H9 (cell line): ENCODE results near the gene C20orf144. TPM values are rescaled to one million over a fixed set of nuclear protein-coding genes. Genes with fewer than 3 reads are reported as not detected.

Source experiments
- DNase-seq: peaks from one replicate; pipeline ENCODE4 v3.0.0-alpha.2; 2017
- H2AFZ ChIP-seq: one replicate; pipeline ENCODE4 v1.6.1; 2013; ENCODE audit warnings: mild to moderate bottlenecking, low read length, control low read depth, moderate library complexity
- H2AK5ac ChIP-seq: 2 replicates; pipeline ENCODE4 v1.6.1; 2013; ENCODE audit warnings: low read length, control low read depth, mixed read lengths; ENCODE audit not compliant: insufficient read length
- H2BK120ac ChIP-seq: one replicate; pipeline ENCODE4 v1.6.1; 2013; ENCODE audit warnings: low read depth, mild to moderate bottlenecking, low read length, control low read depth, inconsistent platforms; ENCODE audit not compliant: poor library complexity, severe bottlenecking
- H2BK12ac ChIP-seq: 2 replicates; pipeline ENCODE4 v1.6.1; 2013; ENCODE audit warnings: low read length, control low read depth, mixed read lengths, low read depth; ENCODE audit not compliant: insufficient read length
- H2BK15ac ChIP-seq: 2 replicates; pipeline ENCODE4 v1.6.1; 2013; ENCODE audit warnings: low read depth, low read length, control low read depth
- H2BK20ac ChIP-seq: one replicate; pipeline ENCODE4 v1.6.1; 2013; ENCODE audit warnings: low read depth, mild to moderate bottlenecking, low read length, control low read depth, inconsistent platforms; ENCODE audit not compliant: poor library complexity, severe bottlenecking
- H2BK5ac ChIP-seq: 2 replicates; pipeline ENCODE4 v1.6.1; 2013; ENCODE audit warnings: low read length, control low read depth, mixed read lengths; ENCODE audit not compliant: insufficient read length
- H3K14ac ChIP-seq: 2 replicates; pipeline ENCODE4 v1.6.1; 2013; ENCODE audit warnings: low read length, control low read depth; ENCODE audit not compliant: insufficient read depth
- H3K18ac ChIP-seq: 2 replicates; pipeline ENCODE4 v1.6.1; 2013; ENCODE audit warnings: low read depth, mild to moderate bottlenecking, mixed read lengths, low read length, control low read depth; ENCODE audit not compliant: insufficient read length
- H3K23ac ChIP-seq: 2 replicates; pipeline ENCODE4 v1.6.1; 2013; ENCODE audit warnings: low read length, control low read depth, mixed read lengths, low read depth; ENCODE audit not compliant: insufficient read length
- H3K23me2 ChIP-seq: 2 replicates; pipeline ENCODE4 v1.6.1; 2013; ENCODE audit warnings: low read depth, mild to moderate bottlenecking, mixed read lengths, low read length, control low read depth; ENCODE audit not compliant: insufficient read length, poor library complexity, severe bottlenecking
- H3K27ac ChIP-seq: 2 replicates; pipeline ENCODE4 v1.5.1; 2013; ENCODE audit warnings: low read length, control low read depth, mixed read lengths, low read depth; ENCODE audit not compliant: insufficient read length
- H3K27me3 ChIP-seq: 2 replicates; pipeline ENCODE4 v1.6.1; 2013; ENCODE audit warnings: low read length, control low read depth, inconsistent platforms; ENCODE audit not compliant: insufficient read depth
- H3K4ac ChIP-seq: 2 replicates; pipeline ENCODE4 v1.6.1; 2013; ENCODE audit warnings: low read depth, mild to moderate bottlenecking, control low read depth, inconsistent platforms, low read length, moderate library complexity
- H3K4me1 ChIP-seq: 2 replicates; pipeline ENCODE4 v1.6.1; 2013; ENCODE audit warnings: low read length, control low read depth, inconsistent platforms; ENCODE audit not compliant: insufficient read depth
- H3K4me2 ChIP-seq: 2 replicates; pipeline ENCODE4 v1.6.1; 2013; ENCODE audit warnings: low read length, control low read depth, mixed read lengths; ENCODE audit not compliant: insufficient read length, insufficient read depth
- H3K56ac ChIP-seq: 2 replicates; pipeline ENCODE4 v1.6.1; 2013; ENCODE audit warnings: low read depth, mild to moderate bottlenecking, mixed read lengths, low read length, control low read depth; ENCODE audit not compliant: insufficient read length
- H3K79me1 ChIP-seq: 2 replicates; pipeline ENCODE4 v1.6.1; 2013; ENCODE audit warnings: low read depth, mild to moderate bottlenecking, moderate library complexity, low read length, control low read depth, inconsistent platforms; ENCODE audit not compliant: insufficient read depth, poor library complexity, severe bottlenecking
- H3K79me2 ChIP-seq: 2 replicates; pipeline ENCODE4 v1.6.1; 2013; ENCODE audit warnings: low read length, control low read depth, inconsistent platforms; ENCODE audit not compliant: insufficient read depth
- H3K9ac ChIP-seq: 2 replicates; pipeline ENCODE4 v1.6.1; 2013; ENCODE audit warnings: low read length, control low read depth, mixed read lengths; ENCODE audit not compliant: insufficient read length; ENCODE audit errors: extremely low read depth
- H3K9me3 ChIP-seq: one replicate; pipeline ENCODE4 v1.6.1; 2013; ENCODE audit warnings: low read depth, low read length, inconsistent platforms; ENCODE audit not compliant: control insufficient read depth
- H3T11ph ChIP-seq: one replicate; pipeline ENCODE4 v1.6.1; 2013; ENCODE audit warnings: mild to moderate bottlenecking, low read length, control low read depth, inconsistent platforms
- H4K20me1 ChIP-seq: one replicate; pipeline ENCODE4 v1.6.1; 2013; ENCODE audit not compliant: control insufficient read depth, insufficient read length, insufficient read depth
- H4K5ac ChIP-seq: 2 replicates; pipeline ENCODE4 v1.6.1; 2013; ENCODE audit warnings: low read depth, mild to moderate bottlenecking, mixed read lengths, low read length, control low read depth; ENCODE audit not compliant: insufficient read length
- H4K8ac ChIP-seq: replicated peaks from 2 replicates; pipeline ENCODE4 v1.6.1; 2013; ENCODE audit warnings: low read length, control low read depth, mixed read lengths, low read depth; ENCODE audit not compliant: insufficient read length
- H4K91ac ChIP-seq: 2 replicates; pipeline ENCODE4 v1.6.1; 2013; ENCODE audit warnings: low read depth, mild to moderate bottlenecking, moderate library complexity, mixed read lengths, low read length, control low read depth; ENCODE audit not compliant: insufficient read length
- H3K27ac Mint-ChIP-seq, 3 experiments: 2 replicates in 2 of 3; 3 replicates in 1 of 3; pipeline ENCODE4 v1.8.0; 2020 to 2021; ENCODE audit warnings: mixed read lengths in 3 of 3, mild to moderate bottlenecking in 1 of 3, moderate library complexity in 1 of 3
- H3K27me3 Mint-ChIP-seq: 2 replicates; pipeline ENCODE4 v1.8.0; 2021; ENCODE audit warnings: low read depth, mild to moderate bottlenecking, moderate library complexity, mixed read lengths
- H3K36me3 Mint-ChIP-seq, 3 experiments: 2 replicates in 2 of 3; 3 replicates in 1 of 3; pipeline ENCODE4 v1.8.0; 2020 to 2021; ENCODE audit warnings: low read depth in 3 of 3, mixed read lengths in 3 of 3; ENCODE audit not compliant: insufficient read depth in 1 of 3
- H3K4me1 Mint-ChIP-seq, 2 experiments: 2 replicates each; pipeline ENCODE4 v1.8.0; 2020; ENCODE audit warnings: mixed read lengths in 2 of 2
- H3K4me3 Mint-ChIP-seq, 2 experiments: 2 replicates in 1 of 2; 3 replicates in 1 of 2; pipeline ENCODE4 v1.8.0; 2020 to 2021; ENCODE audit warnings: mild to moderate bottlenecking in 2 of 2, mixed read lengths in 2 of 2, moderate library complexity in 1 of 2
- H3K9me3 Mint-ChIP-seq, 2 experiments: 2 replicates in 1 of 2; 3 replicates in 1 of 2; pipeline ENCODE4 v1.8.0; 2020; ENCODE audit warnings: mild to moderate bottlenecking in 2 of 2, mixed read lengths in 2 of 2, moderate library complexity in 1 of 2
- WGBS: extraction: QIAGEN DNeasy Blood & Tissue Kit; methylation state at CpG from one replicate; pipeline ENCODE4 v1.1.7; 2013; ENCODE audit warnings: missing lambda C conversion rate, low lambda C conversion rate, mixed read lengths; ENCODE audit not compliant: insufficient read length; ENCODE audit errors: extremely low coverage; 5-methylcytosine and 5-hydroxymethylcytosine counted together
- total RNA-seq: library from RNA; stranded (reverse); gene quantifications from 2 replicates; pipeline ENCODE4 v1.2.1, GENCODE V29; 2021
- TF ChIP-seq, protein P1 (sequence below): fragments of 200-600 bp; sonication (generic); conservative IDR thresholded peaks from 3 replicates; pipeline ENCODE4 v1.8.0; 2021; ENCODE audit warnings: antibody characterized with exemption, mild to moderate bottlenecking

The C20orf144 gene
- total RNA-seq, 1 experiment from 2014 or later: 0.26 TPM

DNA sequence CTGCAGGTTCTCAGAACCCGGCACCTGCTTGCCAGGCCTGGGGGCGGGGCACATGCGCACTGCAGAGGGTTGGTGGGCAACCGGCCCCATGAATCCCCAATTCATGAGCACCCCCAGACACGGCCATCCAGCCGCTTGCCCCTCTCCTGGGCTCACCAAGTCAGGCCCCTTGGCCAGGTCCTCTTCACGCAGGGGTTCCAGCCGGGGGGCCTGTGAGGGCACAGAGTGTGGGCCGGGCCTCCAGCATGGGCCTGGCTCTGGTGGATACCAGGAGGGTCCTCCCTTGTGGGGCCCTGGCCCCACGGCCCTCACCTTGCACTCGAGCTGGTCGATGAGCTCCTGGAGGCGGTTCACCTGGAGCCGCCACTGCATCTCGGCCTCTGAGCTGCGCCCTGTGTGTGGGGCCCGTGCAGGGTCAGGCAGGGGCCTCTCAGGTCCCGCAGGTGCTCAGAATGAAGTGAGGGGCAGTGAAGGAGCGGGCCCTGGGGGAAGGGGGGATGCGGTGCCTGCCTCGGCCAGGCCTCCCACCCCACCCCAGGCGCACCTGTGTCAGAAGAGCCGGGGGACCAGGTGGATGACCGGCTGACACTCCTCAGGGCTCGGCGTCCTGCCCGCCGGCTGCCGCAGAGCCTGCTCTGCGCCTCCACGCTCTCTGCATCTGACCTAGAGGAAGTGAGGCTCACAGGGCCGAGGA is 2.6 kb upstream of the C20orf144 start:
- peaks cover 18 to 19% of the 10 kb centered on the region in 2 experiments for H3K4me1 Mint-ChIP-seq
- H3T11ph ChIP-seq: no peak overlapping the region
- H3K18ac ChIP-seq: no peak overlapping the region
- H3K27me3 Mint-ChIP-seq: no peaks in the 10 kb centered on the region
- H3K79me2 ChIP-seq: no peaks in the 10 kb centered on the region
- no peaks in the 10 kb centered on the region; a peak in 1 of 5 replicates for H3K9me3 Mint-ChIP-seq
- no peak overlapping the region for H2AFZ ChIP-seq
- no peaks in the 10 kb centered on the region for H4K20me1 ChIP-seq
- H3K9me3 ChIP-seq: no peaks in the 10 kb centered on the region
- H3K4me3 Mint-ChIP-seq: no peak overlapping the region
- H3K36me3 Mint-ChIP-seq: peaks cover 0 to 43% (median 4%) of the 10 kb centered on the region in 3 experiments; a peak in 6 of 7 replicates
- H3K23me2 ChIP-seq: peaks cover 14% of the 10 kb centered on the region
- TF ChIP-seq, protein P1, sequence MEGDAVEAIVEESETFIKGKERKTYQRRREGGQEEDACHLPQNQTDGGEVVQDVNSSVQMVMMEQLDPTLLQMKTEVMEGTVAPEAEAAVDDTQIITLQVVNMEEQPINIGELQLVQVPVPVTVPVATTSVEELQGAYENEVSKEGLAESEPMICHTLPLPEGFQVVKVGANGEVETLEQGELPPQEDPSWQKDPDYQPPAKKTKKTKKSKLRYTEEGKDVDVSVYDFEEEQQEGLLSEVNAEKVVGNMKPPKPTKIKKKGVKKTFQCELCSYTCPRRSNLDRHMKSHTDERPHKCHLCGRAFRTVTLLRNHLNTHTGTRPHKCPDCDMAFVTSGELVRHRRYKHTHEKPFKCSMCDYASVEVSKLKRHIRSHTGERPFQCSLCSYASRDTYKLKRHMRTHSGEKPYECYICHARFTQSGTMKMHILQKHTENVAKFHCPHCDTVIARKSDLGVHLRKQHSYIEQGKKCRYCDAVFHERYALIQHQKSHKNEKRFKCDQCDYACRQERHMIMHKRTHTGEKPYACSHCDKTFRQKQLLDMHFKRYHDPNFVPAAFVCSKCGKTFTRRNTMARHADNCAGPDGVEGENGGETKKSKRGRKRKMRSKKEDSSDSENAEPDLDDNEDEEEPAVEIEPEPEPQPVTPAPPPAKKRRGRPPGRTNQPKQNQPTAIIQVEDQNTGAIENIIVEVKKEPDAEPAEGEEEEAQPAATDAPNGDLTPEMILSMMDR: no peak
- no peak overlapping the region for H2BK12ac ChIP-seq
- H2BK120ac ChIP-seq: no peak overlapping the region
- no CpG with 5 or more reads among the region's 32 CpGs for WGBS
- no peak overlapping the region for H2BK5ac ChIP-seq
- no peak for DNase-seq
- no peaks in the 10 kb centered on the region for H3K4me1 ChIP-seq
- no peak overlapping the region for H3K9ac ChIP-seq
- H2BK15ac ChIP-seq: no peak overlapping the region
- no peak overlapping the region for H3K27ac Mint-ChIP-seq
- no peaks in the 10 kb centered on the region for H3K79me1 ChIP-seq
- H4K5ac ChIP-seq: no peak overlapping the region
- no peak overlapping the region for H3K4me2 ChIP-seq
- H3K27me3 ChIP-seq: no peaks in the 10 kb centered on the region
- H3K23ac ChIP-seq: no peak overlapping the region
- H4K91ac ChIP-seq: no peak overlapping the region
- H3K4ac ChIP-seq: no peak overlapping the region
- no peak overlapping the region for H3K56ac ChIP-seq
- no peak overlapping the region for H4K8ac ChIP-seq
- H3K27ac ChIP-seq: no peak overlapping the region
- no peak overlapping the region for H2BK20ac ChIP-seq
- H2AK5ac ChIP-seq: no peak overlapping the region
- H3K14ac ChIP-seq: no peak overlapping the region
